HG03045 (cell line): ENCODE data around the gene SLC29A4.
"Not testable (repeated sequence)": the region's sequence is repeated elsewhere in the genome, so short reads cannot be mapped to it uniquely, and the experiment has no call there.

ENCODE experiments used
- ATAC-seq: cut with Tn5 transposase; IDR thresholded peaks from one replicate; pipeline ENCODE4 v1.9.1; 2021; ENCODE audit warnings: mild to moderate bottlenecking, moderate library complexity; ENCODE audit not compliant: unreplicated experiment

The SLC29A4 gene

GRCh38 chr7:5295039-5296014, 12.6 kb downstream of the SLC29A4 start:
- no peak for ATAC-seq

GRCh38 chr7:5296015-5296610, 13.4 kb downstream of the SLC29A4 start:
- no peak for ATAC-seq

GRCh38 chr7:5296611-5297226, 14.0 kb downstream of the SLC29A4 start:
- ATAC-seq, result no peak

- no peak for ATAC-seq
These were observed 17.6 kb downstream of the SLC29A4 start for GRCh38 chr7:5300366-5300765.

GRCh38 chr7:5302577-5302976, 19.8 kb downstream of the SLC29A4 start:
- no peak for ATAC-seq

GRCh38 chr7:5303061-5303460, 20.3 kb downstream of the SLC29A4 start:
- no peak for ATAC-seq

- no peak for ATAC-seq
These were observed 21.1 kb downstream of the SLC29A4 start for GRCh38 chr7:5303591-5304505.

- not testable (repeated sequence) for ATAC-seq
These were observed 22.3 kb downstream of the SLC29A4 start for GRCh38 chr7:5305050-5305449.

- ATAC-seq, result not testable (repeated sequence)
These were observed 24.7 kb downstream of the SLC29A4 start for GRCh38 chr7:5307221-5308142.

GRCh38 chr7:5309146-5309545, 26.4 kb downstream of the SLC29A4 start:
- ATAC-seq, result no peak

- no peak for ATAC-seq
These were observed 28.2 kb downstream of the SLC29A4 start for GRCh38 chr7:5310822-5311405.

- ATAC-seq, result not testable (repeated sequence)
These were observed 29.7 kb downstream of the SLC29A4 start for GRCh38 chr7:5312276-5313070.

- ATAC-seq, result not testable (repeated sequence)
These were observed 30.5 kb downstream of the SLC29A4 start for GRCh38 chr7:5313076-5313885.

- no peak for ATAC-seq
These were observed 32.1 kb downstream of the SLC29A4 start for GRCh38 chr7:5314864-5315263.

- ATAC-seq, result no peak
These were observed 33.0 kb downstream of the SLC29A4 start for GRCh38 chr7:5315761-5316160.

- not testable (repeated sequence) for ATAC-seq
These were observed 35.9 kb downstream of the SLC29A4 start for GRCh38 chr7:5318613-5319012.

GRCh38 chr7:5320391-5320790, 37.6 kb downstream of the SLC29A4 start:
- no peak for ATAC-seq
